Endodermal cell (in vitro differentiated cells): Measurements from ENCODE around the gene GATAD2A. TPM values are rescaled to one million over a fixed set of nuclear protein-coding genes. Genes with fewer than 3 reads are reported as not detected.

Experiments used
- DNase-seq: peaks from one replicate; pipeline ENCODE4 v3.0.0-alpha.2; 2017
- H3K27ac ChIP-seq: 2 replicates; pipeline ENCODE4 v1.5.1; 2013; ENCODE audit warnings: mild to moderate bottlenecking, low read depth, low read length, moderate library complexity
- H3K27me3 ChIP-seq: 2 replicates; pipeline ENCODE4 v1.6.1; 2013; ENCODE audit warnings: mild to moderate bottlenecking, low read length, moderate library complexity; ENCODE audit not compliant: insufficient read depth, control insufficient read depth, poor library complexity, severe bottlenecking
- H3K36me3 ChIP-seq: 2 replicates; pipeline ENCODE4 v1.7.0; 2013; ENCODE audit warnings: mild to moderate bottlenecking, low read length, moderate library complexity; ENCODE audit not compliant: control insufficient read depth, insufficient read depth
- H3K4me1 ChIP-seq: one replicate; pipeline ENCODE4 v1.7.0; 2013; ENCODE audit warnings: low read length; ENCODE audit not compliant: control insufficient read depth, insufficient read depth
- H3K4me3 ChIP-seq: 2 replicates; pipeline ENCODE4 v1.5.1; 2013; ENCODE audit warnings: mild to moderate bottlenecking, low read length, moderate library complexity
- H3K9ac ChIP-seq: 2 replicates; pipeline ENCODE4 v1.6.1; 2013; ENCODE audit warnings: mild to moderate bottlenecking, low read length, moderate library complexity; ENCODE audit not compliant: poor library complexity, severe bottlenecking; ENCODE audit errors: extremely low read depth
- H3K9me3 ChIP-seq: 2 replicates; pipeline ENCODE4 v1.6.1; 2013; ENCODE audit warnings: mild to moderate bottlenecking, low read length, moderate library complexity; ENCODE audit not compliant: control insufficient read depth
- H3K27ac Mint-ChIP-seq: 2 replicates; pipeline ENCODE4 v1.8.0; 2020; ENCODE audit warnings: mixed read lengths
- H3K27me3 Mint-ChIP-seq: 2 replicates; pipeline ENCODE4 v1.8.0; 2021; ENCODE audit warnings: mild to moderate bottlenecking, mixed read lengths; ENCODE audit not compliant: insufficient read depth
- H3K36me3 Mint-ChIP-seq: 2 replicates; pipeline ENCODE4 v1.8.0; 2020; ENCODE audit warnings: low read depth, mixed read lengths
- H3K4me1 Mint-ChIP-seq: 2 replicates; pipeline ENCODE4 v1.8.0; 2020; ENCODE audit warnings: mixed read lengths
- H3K4me3 Mint-ChIP-seq: 2 replicates; pipeline ENCODE4 v1.8.0; 2020; ENCODE audit warnings: mild to moderate bottlenecking, moderate library complexity, mixed read lengths
- H3K9me3 Mint-ChIP-seq: 2 replicates; pipeline ENCODE4 v1.8.0; 2020; ENCODE audit warnings: mild to moderate bottlenecking, mixed read lengths
- CTCF ChIP-seq: fragments of 200-600 bp; sonication (generic); conservative IDR thresholded peaks from 2 replicates; pipeline ENCODE4 v1.5.0; 2021; ENCODE audit warnings: antibody characterized with exemption, mild to moderate bottlenecking
- WGBS, 2 experiments: methylation state at CpG; one replicate each; pipeline versions ENCODE4 v1.1.5 to v1.1.7; 2013; ENCODE audit warnings: missing lambda C conversion rate in 2 of 2, mixed read lengths in 1 of 2; ENCODE audit not compliant: insufficient coverage in 1 of 2, insufficient read length in 1 of 2; 5-methylcytosine and 5-hydroxymethylcytosine counted together
- total RNA-seq, 2 donors: library from RNA; stranded (reverse); fragmentation: NEBNext Ultra II Directional in 1 of 2; extraction: Animal tissue kit (Norgen Biotek cat#: 25700) in 1 of 2; gene quantifications; 2 replicates in 1 of 2; 3 replicates in 1 of 2; pipeline ENCODE4 v1.2.1, GENCODE V29; 2021

The GATAD2A gene
- total RNA-seq, 2 donors from 2014 or later, result 115 to 126 TPM

GRCh38 chr19:19464339-19465098, 59.0 kb downstream of the GATAD2A start:
- H3K4me3 ChIP-seq, result no peak overlapping the region
- Mint-ChIP-seq H3K36me3 (peaks cover 44% of the 10 kb centered on the region), H3K27me3 (no peaks in the 10 kb centered on the region), H3K9me3 (peaks cover 40% of the 10 kb centered on the region), H3K4me3 (no peak overlapping the region), H3K4me1 (peaks cover 46% of the 10 kb centered on the region), H3K27ac (peak overlapping the region; percentile 97)
- WGBS, 2 experiments, result 50 to 58% methylated on average over 13 of the region's 13 CpGs
- H3K27ac ChIP-seq, result peak overlapping the region; percentile 88
- DNase-seq, result peak; percentile 69
- peaks cover 37% of the 10 kb centered on the region for H3K4me1 ChIP-seq
- peak overlapping the region; percentile 36 for H3K9ac ChIP-seq
- H3K36me3 ChIP-seq, result peaks cover 48% of the 10 kb centered on the region
- peaks cover 40% of the 10 kb centered on the region for H3K9me3 ChIP-seq
- no peak for TF ChIP-seq CTCF
- H3K27me3 ChIP-seq, result no peaks in the 10 kb centered on the region

DNA sequence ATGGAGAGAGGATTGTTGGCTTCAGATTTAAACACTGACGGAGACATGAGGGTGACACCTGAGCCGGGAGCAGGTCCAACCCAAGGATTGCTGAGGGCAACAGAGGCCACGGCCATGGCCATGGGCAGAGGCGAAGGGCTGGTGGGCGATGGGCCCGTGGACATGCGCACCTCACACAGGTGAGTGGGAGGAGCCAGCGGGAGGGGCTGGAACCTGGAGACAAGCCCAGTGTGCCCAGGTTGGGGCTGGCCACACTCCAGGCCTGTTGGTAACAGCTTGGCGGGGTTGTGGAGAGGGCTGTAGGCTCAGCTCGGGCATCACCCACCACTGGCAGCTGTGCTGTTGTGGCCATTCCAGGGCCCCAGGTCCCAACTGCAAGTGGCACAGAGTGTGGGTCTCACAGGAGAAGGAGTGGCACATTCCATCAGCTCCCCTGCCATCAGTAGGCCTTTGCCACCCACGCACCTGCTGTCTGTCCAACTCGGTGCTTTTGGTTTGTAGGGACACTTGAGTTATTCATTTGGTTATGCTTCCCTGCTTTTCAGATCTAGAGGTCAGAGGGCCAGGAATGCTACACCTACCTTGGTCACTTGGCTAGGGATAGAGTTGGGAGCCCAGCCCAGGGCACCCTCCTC, 60.1 kb downstream of the GATAD2A start:
- Mint-ChIP-seq H3K4me1 (peaks cover 39% of the 10 kb centered on the region), H3K9me3 (peaks cover 47% of the 10 kb centered on the region), H3K36me3 (peaks cover 50% of the 10 kb centered on the region), H3K27ac (peak overlapping the region; percentile 97), H3K27me3 (no peaks in the 10 kb centered on the region), H3K4me3 (no peak overlapping the region)
- H3K27me3 ChIP-seq, result no peaks in the 10 kb centered on the region
- TF ChIP-seq CTCF, result no peak
- no peak overlapping the region for H3K27ac ChIP-seq
- peaks cover 57% of the 10 kb centered on the region for H3K36me3 ChIP-seq
- no peak overlapping the region for H3K9ac ChIP-seq
- H3K4me3 ChIP-seq, result no peak overlapping the region
- WGBS, 2 experiments, result 95 to 96% methylated on average over 10 to 12 of the region's 12 CpGs
- DNase-seq, result no peak
- peaks cover 50% of the 10 kb centered on the region for H3K9me3 ChIP-seq
- peaks cover 36% of the 10 kb centered on the region for H3K4me1 ChIP-seq

GRCh38 chr19:19466201-19466600, 60.7 kb downstream of the GATAD2A start:
- Mint-ChIP-seq H3K4me3 (no peak overlapping the region), H3K4me1 (peaks cover 32% of the 10 kb centered on the region), H3K36me3 (peaks cover 56% of the 10 kb centered on the region), H3K9me3 (peaks cover 48% of the 10 kb centered on the region), H3K27me3 (no peaks in the 10 kb centered on the region), H3K27ac (peak overlapping the region; percentile 26)
- DNase-seq, result no peak
- no peaks in the 10 kb centered on the region for H3K27me3 ChIP-seq
- H3K4me3 ChIP-seq, result no peak overlapping the region
- peaks cover 30% of the 10 kb centered on the region for H3K4me1 ChIP-seq
- 93 to 97% methylated on average over 6 of the region's 6 CpGs for WGBS, 2 experiments
- TF ChIP-seq CTCF, result no peak
- H3K9me3 ChIP-seq, result peaks cover 54% of the 10 kb centered on the region
- H3K36me3 ChIP-seq, result peaks cover 60% of the 10 kb centered on the region
- H3K27ac ChIP-seq, result no peak overlapping the region
- H3K9ac ChIP-seq, result no peak overlapping the region
